OCI-LY3 (cell line): ENCODE data around the gene LRWD1.

Experiments
- CTCF ChIP-seq: fragments of 200-600, 300-600 bp; sonication (generic); IDR thresholded peaks from 2 replicates; pipeline ENCODE4 v1.5.1; 2014; ENCODE audit warnings: antibody characterized with exemption, low read length, low read depth
- EZH2phosphoT487 ChIP-seq: fragments of 200-600 bp; shearing (Covaris generic); IDR thresholded peaks from 2 replicates; pipeline ENCODE4 v1.6.1; 2018; ENCODE audit warnings: antibody characterized with exemption, mixed run types, low read depth

- TF ChIP-seq CTCF (no peak), EZH2phosphoT487 (no peak)
These were observed 46.2 kb upstream of the LRWD1 start for GRCh38 chr7:102418592-102418991.
